Neural cell (in vitro differentiated cells): Measurements from ENCODE around the gene LRCH4. TPM values are rescaled to one million over a fixed set of nuclear protein-coding genes. Genes with fewer than 3 reads are reported as not detected.

ENCODE experiments used
- H2AFZ ChIP-seq: fragments of 200-600, 300-800 bp; sonication (generic), shearing (Covaris generic); 2 replicates; pipeline ENCODE4 v1.6.0; 2014; ENCODE audit warnings: low read depth, mild to moderate bottlenecking, antibody characterized with exemption, low read length, moderate library complexity
- H3F3A ChIP-seq: fragments of 200-600 bp; shearing (Covaris generic); 2 replicates; pipeline ENCODE4 v1.6.1; 2016; ENCODE audit warnings: mild to moderate bottlenecking, moderate library complexity, mixed read lengths, antibody characterized with exemption, low read length; ENCODE audit not compliant: insufficient read depth, poor library complexity, severe bottlenecking
- H3K27ac ChIP-seq: fragments of 200-600, 300-800 bp; sonication (generic), shearing (Covaris generic); 2 replicates; pipeline ENCODE4 v1.5.1; 2014; ENCODE audit warnings: mild to moderate bottlenecking, low read length, moderate library complexity
- H3K27me3 ChIP-seq: fragments of 300-800, 200-600 bp; sonication (generic), shearing (Covaris generic); 2 replicates; pipeline ENCODE4 v1.6.0; 2014; ENCODE audit warnings: mild to moderate bottlenecking, low read depth, low read length, moderate library complexity; ENCODE audit not compliant: insufficient read depth
- H3K36me3 ChIP-seq: fragments of 300-800, 200-600 bp; sonication (generic), shearing (Covaris generic); 2 replicates; pipeline ENCODE4 v1.5.1; 2014; ENCODE audit warnings: mild to moderate bottlenecking, antibody characterized with exemption, low read length, moderate library complexity; ENCODE audit not compliant: insufficient read depth
- H3K4me2 ChIP-seq: fragments of 300-800, 200-600 bp; sonication (generic), shearing (Covaris generic); 2 replicates; pipeline ENCODE4 v1.6.0; 2014; ENCODE audit warnings: mild to moderate bottlenecking, low read length
- H3K4me3 ChIP-seq: fragments of 300-800, 200-600 bp; sonication (generic), shearing (Covaris generic); 2 replicates; pipeline ENCODE4 v1.5.1; 2014; ENCODE audit warnings: mild to moderate bottlenecking, low read length, moderate library complexity
- H3K79me2 ChIP-seq: fragments of 200-600 bp; shearing (Covaris generic); replicated peaks from 2 replicates; pipeline ENCODE4 v1.6.0; 2014; ENCODE audit warnings: mild to moderate bottlenecking, low read length, moderate library complexity; ENCODE audit not compliant: insufficient read depth
- H3K9ac ChIP-seq: fragments of 300-800, 200-600 bp; sonication (generic), shearing (Covaris generic); 2 replicates; pipeline ENCODE4 v1.6.1; 2016; ENCODE audit warnings: mild to moderate bottlenecking, low read length, mixed read lengths
- H3K9me2 ChIP-seq: fragments of 200-600 bp; shearing (Covaris generic); 2 replicates; pipeline ENCODE4 v1.6.1; 2016; ENCODE audit warnings: mild to moderate bottlenecking, low read length, mixed read lengths; ENCODE audit not compliant: insufficient read depth
- H3K9me3 ChIP-seq: fragments of 200-600, 300-800 bp; sonication (generic), shearing (Covaris generic); 2 replicates; pipeline ENCODE4 v1.6.1; 2016; ENCODE audit warnings: mild to moderate bottlenecking, mixed run types, low read length, moderate library complexity, mixed read lengths
- H4K20me1 ChIP-seq: fragments of 200-600 bp; shearing (Covaris generic); 2 replicates; pipeline ENCODE4 v1.6.1; 2016; ENCODE audit warnings: mild to moderate bottlenecking, mixed run types; ENCODE audit not compliant: insufficient read depth
- EP300 ChIP-seq: fragments of 450-650 bp; conservative IDR thresholded peaks from 2 replicates; pipeline ENCODE4 v1.6.1; 2014; ENCODE audit warnings: antibody characterized with exemption, mild to moderate bottlenecking, moderate library complexity; ENCODE audit not compliant: poor library complexity, severe bottlenecking
- EZH2 ChIP-seq: fragments of 200-600, 300-800 bp; shearing (Covaris generic), sonication (generic); IDR thresholded peaks from 2 replicates; pipeline ENCODE4 v1.6.1; 2014; ENCODE audit warnings: antibody characterized with exemption, low read length, borderline replicate concordance, mild to moderate bottlenecking; ENCODE audit not compliant: insufficient read depth, poor library complexity, severe bottlenecking
- MXI1 ChIP-seq: fragments of 450-650 bp; conservative IDR thresholded peaks from 2 replicates; pipeline ENCODE4 v1.6.1; 2014; ENCODE audit warnings: antibody characterized with exemption, mild to moderate bottlenecking; ENCODE audit not compliant: poor library complexity, severe bottlenecking
- POLR2AphosphoS5 ChIP-seq: IDR thresholded peaks from 2 replicates; pipeline ENCODE4 v1.6.1; 2012
- RAD21 ChIP-seq: fragments of 450-650 bp; conservative IDR thresholded peaks from 2 replicates; pipeline ENCODE4 v1.6.1; 2014; ENCODE audit warnings: antibody characterized with exemption, mild to moderate bottlenecking, moderate library complexity
- SMC3 ChIP-seq: fragments of 450-650 bp; conservative IDR thresholded peaks from 2 replicates; pipeline ENCODE4 v1.6.1; 2014; ENCODE audit warnings: antibody characterized with exemption, mild to moderate bottlenecking, moderate library complexity; ENCODE audit not compliant: poor library complexity
- TAF1 ChIP-seq: IDR thresholded peaks from 2 replicates; pipeline ENCODE4 v1.6.1; 2012; ENCODE audit warnings: low read depth
- polyA plus RNA-seq: library from polyadenylated mRNA; depleted of rRNA; stranded (reverse); fragments of >200 nt; gene quantifications from 2 replicates; pipeline ENCODE4 v1.2.3, GENCODE V29; 2014
- TF ChIP-seq, protein P1 (sequence below): fragments of 450-650 bp; IDR thresholded peaks from 2 replicates; pipeline ENCODE4 v1.5.1; 2014; ENCODE audit warnings: antibody characterized with exemption, mild to moderate bottlenecking, moderate library complexity; ENCODE audit not compliant: poor library complexity, severe bottlenecking
- TF ChIP-seq, protein P2 (sequence below): IDR thresholded peaks from 2 replicates; pipeline ENCODE4 v1.6.1; 2012; ENCODE audit warnings: borderline replicate concordance

The LRCH4 gene
- polyA plus RNA-seq, 1 donor from 2014 or later: 17.2 TPM

DNA sequence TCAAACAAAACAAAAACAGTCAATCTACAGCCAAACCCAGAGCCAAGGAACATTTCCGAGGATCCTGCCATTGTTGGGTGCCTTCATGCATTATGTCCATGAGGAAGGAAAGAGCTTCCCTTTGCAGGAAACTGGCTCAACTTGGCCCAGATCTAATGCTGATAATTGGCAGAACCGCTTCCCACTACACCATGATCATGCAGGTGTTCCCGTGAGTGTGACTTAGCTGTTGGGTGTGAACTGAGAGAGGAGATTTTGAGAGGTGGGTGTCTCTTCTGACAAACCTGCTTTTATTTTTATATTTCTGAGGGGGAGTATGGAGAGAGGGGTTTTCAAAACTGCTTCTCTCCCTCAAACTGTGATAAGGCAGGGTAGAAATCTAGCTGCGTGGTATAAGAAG is 26.8 kb downstream of the LRCH4 start:
- Histone ChIP-seq H3K4me2 (no peak overlapping the region), H3K36me3 (no peaks in the 10 kb centered on the region), H4K20me1 (no peaks in the 10 kb centered on the region), H3K79me2 (no peaks in the 10 kb centered on the region), H2AFZ (no peak overlapping the region), H3K4me3 (no peak overlapping the region), H3K27me3 (no peaks in the 10 kb centered on the region), H3F3A (no peaks in the 10 kb centered on the region), H3K9me2 (no peaks in the 10 kb centered on the region), H3K27ac (no peak overlapping the region), H3K9me3 (no peaks in the 10 kb centered on the region), H3K9ac (no peak overlapping the region)
- TF ChIP-seq EZH2 (no peak), RAD21 (no peak), POLR2AphosphoS5 (no peak), SMC3 (no peak), EP300 (no peak), MXI1 (no peak), TAF1 (no peak)
- TF ChIP-seq, protein P1, sequence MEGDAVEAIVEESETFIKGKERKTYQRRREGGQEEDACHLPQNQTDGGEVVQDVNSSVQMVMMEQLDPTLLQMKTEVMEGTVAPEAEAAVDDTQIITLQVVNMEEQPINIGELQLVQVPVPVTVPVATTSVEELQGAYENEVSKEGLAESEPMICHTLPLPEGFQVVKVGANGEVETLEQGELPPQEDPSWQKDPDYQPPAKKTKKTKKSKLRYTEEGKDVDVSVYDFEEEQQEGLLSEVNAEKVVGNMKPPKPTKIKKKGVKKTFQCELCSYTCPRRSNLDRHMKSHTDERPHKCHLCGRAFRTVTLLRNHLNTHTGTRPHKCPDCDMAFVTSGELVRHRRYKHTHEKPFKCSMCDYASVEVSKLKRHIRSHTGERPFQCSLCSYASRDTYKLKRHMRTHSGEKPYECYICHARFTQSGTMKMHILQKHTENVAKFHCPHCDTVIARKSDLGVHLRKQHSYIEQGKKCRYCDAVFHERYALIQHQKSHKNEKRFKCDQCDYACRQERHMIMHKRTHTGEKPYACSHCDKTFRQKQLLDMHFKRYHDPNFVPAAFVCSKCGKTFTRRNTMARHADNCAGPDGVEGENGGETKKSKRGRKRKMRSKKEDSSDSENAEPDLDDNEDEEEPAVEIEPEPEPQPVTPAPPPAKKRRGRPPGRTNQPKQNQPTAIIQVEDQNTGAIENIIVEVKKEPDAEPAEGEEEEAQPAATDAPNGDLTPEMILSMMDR: no peak
- TF ChIP-seq, protein P2, sequence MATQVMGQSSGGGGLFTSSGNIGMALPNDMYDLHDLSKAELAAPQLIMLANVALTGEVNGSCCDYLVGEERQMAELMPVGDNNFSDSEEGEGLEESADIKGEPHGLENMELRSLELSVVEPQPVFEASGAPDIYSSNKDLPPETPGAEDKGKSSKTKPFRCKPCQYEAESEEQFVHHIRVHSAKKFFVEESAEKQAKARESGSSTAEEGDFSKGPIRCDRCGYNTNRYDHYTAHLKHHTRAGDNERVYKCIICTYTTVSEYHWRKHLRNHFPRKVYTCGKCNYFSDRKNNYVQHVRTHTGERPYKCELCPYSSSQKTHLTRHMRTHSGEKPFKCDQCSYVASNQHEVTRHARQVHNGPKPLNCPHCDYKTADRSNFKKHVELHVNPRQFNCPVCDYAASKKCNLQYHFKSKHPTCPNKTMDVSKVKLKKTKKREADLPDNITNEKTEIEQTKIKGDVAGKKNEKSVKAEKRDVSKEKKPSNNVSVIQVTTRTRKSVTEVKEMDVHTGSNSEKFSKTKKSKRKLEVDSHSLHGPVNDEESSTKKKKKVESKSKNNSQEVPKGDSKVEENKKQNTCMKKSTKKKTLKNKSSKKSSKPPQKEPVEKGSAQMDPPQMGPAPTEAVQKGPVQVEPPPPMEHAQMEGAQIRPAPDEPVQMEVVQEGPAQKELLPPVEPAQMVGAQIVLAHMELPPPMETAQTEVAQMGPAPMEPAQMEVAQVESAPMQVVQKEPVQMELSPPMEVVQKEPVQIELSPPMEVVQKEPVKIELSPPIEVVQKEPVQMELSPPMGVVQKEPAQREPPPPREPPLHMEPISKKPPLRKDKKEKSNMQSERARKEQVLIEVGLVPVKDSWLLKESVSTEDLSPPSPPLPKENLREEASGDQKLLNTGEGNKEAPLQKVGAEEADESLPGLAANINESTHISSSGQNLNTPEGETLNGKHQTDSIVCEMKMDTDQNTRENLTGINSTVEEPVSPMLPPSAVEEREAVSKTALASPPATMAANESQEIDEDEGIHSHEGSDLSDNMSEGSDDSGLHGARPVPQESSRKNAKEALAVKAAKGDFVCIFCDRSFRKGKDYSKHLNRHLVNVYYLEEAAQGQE: no peak

DNA sequence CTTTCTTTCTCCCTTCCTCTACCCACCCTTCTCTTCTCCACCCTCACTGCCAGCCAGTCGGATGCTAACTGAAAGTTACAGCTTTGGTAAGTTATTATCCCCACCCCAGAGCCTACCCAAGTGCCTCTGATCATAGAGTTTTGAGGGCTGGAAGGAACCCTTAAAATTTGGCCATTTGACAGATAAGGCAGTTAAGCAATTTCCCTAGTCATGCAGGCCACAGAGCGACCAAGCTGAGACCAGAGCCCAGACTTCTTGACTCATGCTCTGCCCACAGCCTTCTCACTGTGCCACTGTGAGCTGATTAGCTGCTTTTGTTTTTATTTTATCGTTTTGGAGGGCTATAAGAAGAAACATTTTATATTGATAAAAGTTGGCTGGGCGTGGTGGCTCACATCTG is 29.4 kb downstream of the LRCH4 start:
- no peak overlapping the region for H3K9ac ChIP-seq
- H3K79me2 ChIP-seq: no peaks in the 10 kb centered on the region
- H3K4me2 ChIP-seq: no peak overlapping the region
- no peak for TF ChIP-seq MXI1
- TF ChIP-seq POLR2AphosphoS5: no peak
- TF ChIP-seq SMC3: no peak
- TF ChIP-seq EZH2: no peak
- TF ChIP-seq, protein P2: no peak
- no peak for TF ChIP-seq EP300
- no peak for TF ChIP-seq RAD21
- TF ChIP-seq, protein P1: no peak
- no peak for TF ChIP-seq TAF1
- no peak overlapping the region for H3K4me3 ChIP-seq
- no peaks in the 10 kb centered on the region for H3K9me2 ChIP-seq
- H3K9me3 ChIP-seq: no peaks in the 10 kb centered on the region
- H3K27me3 ChIP-seq: no peaks in the 10 kb centered on the region
- H3K27ac ChIP-seq: no peak overlapping the region
- no peaks in the 10 kb centered on the region for H3F3A ChIP-seq
- no peaks in the 10 kb centered on the region for H3K36me3 ChIP-seq
- H4K20me1 ChIP-seq: no peaks in the 10 kb centered on the region
- no peak overlapping the region for H2AFZ ChIP-seq
